MM.1S (cell line): ENCODE results near the gene FOXO6.

Source experiments
- CTCF ChIP-seq: fragments of 300-600 bp; sonication (generic); IDR thresholded peaks from 2 replicates; pipeline ENCODE4 v1.5.1; 2016; ENCODE audit warnings: antibody characterized with exemption, low read length, mixed read lengths
- EZH2 ChIP-seq: fragments of 300-600 bp; sonication (generic); optimal IDR thresholded peaks from 2 replicates; pipeline ENCODE3; 2017; ENCODE audit warnings: low read depth, mild to moderate bottlenecking, antibody characterized with exemption, low read length, mixed read lengths
- EZH2phosphoT487 ChIP-seq: fragments of 300-600 bp; sonication (generic); IDR thresholded peaks from 2 replicates; pipeline ENCODE4 v1.6.1; 2018; ENCODE audit warnings: antibody characterized with exemption, low read length

DNA sequence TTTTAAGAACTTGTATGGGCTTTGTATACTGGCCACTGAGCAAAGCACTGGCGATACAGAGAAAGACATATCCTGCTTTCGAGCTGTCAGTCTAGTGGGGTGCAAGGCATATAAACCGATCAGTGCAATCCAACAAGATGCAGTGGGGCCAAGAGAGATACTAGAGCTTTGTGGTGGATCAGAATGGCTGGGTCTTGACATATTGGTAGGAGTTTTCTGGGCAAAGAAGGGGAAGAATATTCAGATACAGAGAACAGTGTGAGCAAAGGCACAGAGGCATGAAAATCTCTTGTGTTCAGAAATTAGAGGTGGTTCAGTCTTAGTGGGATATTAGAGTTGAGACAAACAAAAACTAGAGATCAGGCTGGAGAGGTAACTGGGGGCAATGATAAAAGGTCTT, 49.2 kb downstream of the FOXO6 start:
- no peak for TF ChIP-seq CTCF
- no peak for TF ChIP-seq EZH2
- no peak for TF ChIP-seq EZH2phosphoT487
